Peyer's patch (tissue), 4 donors: Measurements from ENCODE around the gene MCF2L.

Experiments used
- POLR2A ChIP-seq, 2 donors: fragments of 450-650 bp; IDR thresholded peaks; one replicate each; pipeline ENCODE4 v1.5.1; 2017; ENCODE audit warnings: antibody characterized with exemption in 2 of 2, mild to moderate bottlenecking in 2 of 2, moderate library complexity in 2 of 2
- TF ChIP-seq, protein P1 (sequence below), 6 experiments: fragments of 450-650 bp in 4 of 6; fragments of 200-600 bp in 2 of 6; sonication (generic) in 1 of 6; IDR thresholded peaks; one replicate each; pipeline ENCODE4 v1.5.1; 2017 to 2019; ENCODE audit warnings: antibody characterized with exemption in 6 of 6, mild to moderate bottlenecking in 3 of 6, moderate library complexity in 1 of 6

DNA sequence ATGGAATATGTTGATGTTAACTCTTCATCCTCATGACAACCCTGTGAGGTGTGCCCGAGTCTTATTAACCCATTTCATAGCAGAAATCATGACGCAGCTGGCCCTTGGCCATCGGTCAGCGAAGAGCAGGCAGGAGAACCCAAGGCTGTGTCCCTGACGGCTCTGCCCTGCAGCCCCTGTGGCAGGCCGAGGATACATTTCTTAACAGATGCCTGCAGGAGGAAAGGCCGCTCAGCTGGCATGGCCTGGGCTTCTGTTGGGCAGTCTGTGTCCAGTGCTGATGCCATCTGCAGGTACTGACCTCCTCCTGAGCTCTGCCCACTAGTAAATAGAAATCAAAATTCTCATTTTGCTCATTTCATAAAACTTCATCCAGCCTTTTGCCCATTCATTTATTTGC is 35.4 kb upstream of the MCF2L start:
- TF ChIP-seq, protein P1, sequence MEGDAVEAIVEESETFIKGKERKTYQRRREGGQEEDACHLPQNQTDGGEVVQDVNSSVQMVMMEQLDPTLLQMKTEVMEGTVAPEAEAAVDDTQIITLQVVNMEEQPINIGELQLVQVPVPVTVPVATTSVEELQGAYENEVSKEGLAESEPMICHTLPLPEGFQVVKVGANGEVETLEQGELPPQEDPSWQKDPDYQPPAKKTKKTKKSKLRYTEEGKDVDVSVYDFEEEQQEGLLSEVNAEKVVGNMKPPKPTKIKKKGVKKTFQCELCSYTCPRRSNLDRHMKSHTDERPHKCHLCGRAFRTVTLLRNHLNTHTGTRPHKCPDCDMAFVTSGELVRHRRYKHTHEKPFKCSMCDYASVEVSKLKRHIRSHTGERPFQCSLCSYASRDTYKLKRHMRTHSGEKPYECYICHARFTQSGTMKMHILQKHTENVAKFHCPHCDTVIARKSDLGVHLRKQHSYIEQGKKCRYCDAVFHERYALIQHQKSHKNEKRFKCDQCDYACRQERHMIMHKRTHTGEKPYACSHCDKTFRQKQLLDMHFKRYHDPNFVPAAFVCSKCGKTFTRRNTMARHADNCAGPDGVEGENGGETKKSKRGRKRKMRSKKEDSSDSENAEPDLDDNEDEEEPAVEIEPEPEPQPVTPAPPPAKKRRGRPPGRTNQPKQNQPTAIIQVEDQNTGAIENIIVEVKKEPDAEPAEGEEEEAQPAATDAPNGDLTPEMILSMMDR (IDR thresholded peaks at IDR 0.05), result no peak
- TF ChIP-seq POLR2A (IDR thresholded peaks at IDR 0.05), result no peak
